GM19438 (cell line): Measurements from ENCODE around the gene S100A12.

Source experiments
- ATAC-seq: cut with Tn5 transposase; IDR thresholded peaks from one replicate; pipeline ENCODE4 v1.9.1; 2021; ENCODE audit warnings: low read depth; ENCODE audit not compliant: unreplicated experiment

Gene S100A12

GRCh38 chr1:153397051-153397923 lies 21.9 kb upstream of the S100A12 start:
- ATAC-seq: no peak

- no peak for ATAC-seq
These were observed 21.0 kb upstream of the S100A12 start for GRCh38 chr1:153396461-153396860.

- no peak for ATAC-seq
These were observed 20.4 kb upstream of the S100A12 start for GRCh38 chr1:153395776-153396175.

- ATAC-seq: no peak
These were observed 19.8 kb upstream of the S100A12 start for GRCh38 chr1:153395136-153395685.

GRCh38 chr1:153394391-153394790 lies 19.0 kb upstream of the S100A12 start:
- ATAC-seq: no peak

- no peak for ATAC-seq
These were observed 18.5 kb upstream of the S100A12 start for GRCh38 chr1:153393926-153394325.

- ATAC-seq: no peak
These were observed 17.4 kb upstream of the S100A12 start for GRCh38 chr1:153392822-153393221.

GRCh38 chr1:153392258-153392657 lies 16.8 kb upstream of the S100A12 start:
- no peak for ATAC-seq

- no peak for ATAC-seq
These were observed 15.7 kb upstream of the S100A12 start, which contains the start of gene S100A8 for GRCh38 chr1:153390938-153391710. S100A8 (minus strand) TSS chr1:153391073; CDS start chr1:153390535, 538 bp downstream.

- ATAC-seq: no peak
These were observed 14.8 kb upstream of the S100A12 start for GRCh38 chr1:153389973-153390879.

- ATAC-seq: no peak
These were observed 14.0 kb upstream of the S100A12 start for GRCh38 chr1:153389401-153389800.

- ATAC-seq: no peak
These were observed 12.4 kb upstream of the S100A12 start for GRCh38 chr1:153387785-153388184.

GRCh38 chr1:153387001-153387400 lies 11.6 kb upstream of the S100A12 start:
- ATAC-seq: no peak

- no peak for ATAC-seq
These were observed 11.1 kb upstream of the S100A12 start for GRCh38 chr1:153386500-153386901.

GRCh38 chr1:153384958-153385580 lies 9.6 kb upstream of the S100A12 start:
- ATAC-seq: no peak

- no peak for ATAC-seq
These were observed 5.3 kb upstream of the S100A12 start for GRCh38 chr1:153380711-153381110.

- ATAC-seq: no peak
These were observed 4.2 kb upstream of the S100A12 start for GRCh38 chr1:153379591-153379990.

- ATAC-seq: no peak
These were observed 1.4 kb downstream of the S100A12 start for GRCh38 chr1:153374071-153374470.

GRCh38 chr1:153372571-153372970 lies 2.9 kb downstream of the S100A12 start:
- ATAC-seq: no peak

GRCh38 chr1:153371231-153371630 lies 4.2 kb downstream of the S100A12 start:
- no peak for ATAC-seq
